Measurements from ENCODE around the gene POMT1.

Gene POMT1

DNA sequence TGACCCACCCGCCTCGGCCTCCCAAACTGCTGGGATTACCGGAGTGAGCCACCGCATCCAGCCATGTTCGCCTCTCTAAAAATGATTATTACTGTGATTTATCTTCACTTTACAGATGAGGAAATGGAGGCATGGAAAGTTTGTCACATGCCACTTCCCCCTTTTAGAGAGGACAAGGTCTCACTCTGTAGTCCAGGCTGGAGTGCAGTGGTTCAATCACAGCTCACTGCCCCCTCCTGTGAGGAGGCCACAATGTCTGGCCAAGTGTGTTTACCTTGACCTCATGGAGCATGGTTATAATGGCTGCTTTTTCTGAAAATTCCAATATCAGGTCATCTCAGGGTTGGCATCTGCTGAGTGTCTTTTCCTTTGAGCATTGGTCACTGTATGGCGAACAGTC is 49.3 kb downstream of the POMT1 start:
- Histone ChIP-seq H3K36me3 (ENCODE audit: control insufficient read depth in 4 of 4, insufficient read depth in 4 of 4, low read length in 3 of 4) (no peaks in the 10 kb centered on the region), H3K4me3 (ENCODE audit: control insufficient read depth in 1 of 7, extremely low read depth in 1 of 7, insufficient read depth in 4 of 7, low read depth in 2 of 7, low read length in 6 of 7) (no peak overlapping the region), H3K27ac (ENCODE audit: insufficient read depth in 1 of 2, low read depth in 1 of 2, low read length in 2 of 2, poor library complexity in 1 of 2, severe bottlenecking in 2 of 2) (no peak overlapping the region), H3K4me1 (ENCODE audit: control extremely low read depth in 1 of 4, control insufficient read depth in 4 of 4, insufficient read depth in 4 of 4, low read length in 3 of 4) (peaks cover 0 to 2% (median 0%) of the 10 kb centered on the region in 4 experiments), H3K27me3 (replicated peaks in 2 of 5; ENCODE audit: control insufficient read depth in 4 of 5, insufficient read depth in 5 of 5, low read length in 4 of 5) (peaks cover 5 to 59% (median 20%) of the 10 kb centered on the region in 5 experiments), H3K9me3 (ENCODE audit: control extremely low read depth in 1 of 5, control insufficient read depth in 4 of 5, insufficient read depth in 2 of 5, low read depth in 1 of 5, low read length in 4 of 5) (peaks cover 0 to 5% (median 3%) of the 10 kb centered on the region in 5 experiments)
- POLR2A ChIA-PET, result no interaction called here
- 100% methylated on average over 2 of the region's 6 CpGs for WGBS (ENCODE audit: insufficient coverage)
- CTCF ChIA-PET, result no interaction called here
- DNase-seq, result no peak

DNA sequence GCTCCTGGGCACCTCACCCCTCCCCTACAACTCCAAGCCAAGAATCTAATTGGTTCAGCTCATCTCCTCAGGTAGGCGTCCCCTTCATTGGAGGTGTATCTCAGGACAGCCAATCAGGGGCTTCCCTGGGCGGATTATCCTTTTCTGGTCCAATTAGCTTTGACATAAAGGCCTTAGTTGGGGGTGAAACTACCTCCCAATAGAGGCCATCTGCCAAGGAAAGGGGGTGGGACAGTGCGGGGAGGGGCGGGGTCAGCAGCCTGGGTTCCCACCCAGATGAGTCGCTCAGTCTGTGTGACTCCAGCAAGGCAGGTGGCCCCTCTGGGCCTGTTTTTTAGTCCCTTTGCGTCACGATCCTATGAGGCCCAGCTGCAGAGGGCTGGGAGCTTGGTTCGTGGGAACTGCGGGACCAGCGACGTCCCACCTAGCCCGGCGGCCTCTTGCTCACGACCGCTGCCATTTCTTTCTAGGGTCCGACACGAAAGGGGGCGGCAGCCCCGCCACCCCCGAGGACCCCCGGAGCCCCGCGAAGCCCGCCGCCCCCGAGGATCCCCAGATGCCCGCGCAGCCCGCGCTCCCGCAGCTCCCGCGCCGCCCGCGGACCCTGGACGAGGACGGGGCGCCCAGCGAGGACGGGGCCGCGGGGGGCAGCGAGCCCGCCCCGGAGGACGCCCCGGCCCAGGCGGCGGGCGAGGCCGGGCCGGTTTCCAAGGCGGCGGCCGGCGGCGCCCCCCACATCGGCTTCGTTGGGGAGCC is 51.5 kb downstream of the POMT1 start:
- peaks cover 5 to 41% (median 20%) of the 10 kb centered on the region in 5 experiments for H3K27me3 ChIP-seq (replicated peaks in 2 of 5; ENCODE audit: control insufficient read depth in 4 of 5, insufficient read depth in 5 of 5, low read length in 4 of 5)
- peaks cover 0 to 4% (median 1%) of the 10 kb centered on the region in 5 experiments for H3K9me3 ChIP-seq (ENCODE audit: control extremely low read depth in 1 of 5, control insufficient read depth in 4 of 5, insufficient read depth in 2 of 5, low read depth in 1 of 5, low read length in 4 of 5)
- ChIA-PET CTCF (interaction anchor here (1.2 kb wide), 1 partner anchor 31 kb away, joined by 5 read pairs; no protein-coding TSS in a partner anchor), POLR2A (no interaction called here)
- no peaks in the 10 kb centered on the region for H3K36me3 ChIP-seq (ENCODE audit: control insufficient read depth in 4 of 4, insufficient read depth in 4 of 4, low read length in 3 of 4)
- WGBS (ENCODE audit: insufficient coverage), result 40% methylated on average over 37 of the region's 60 CpGs
- no peak overlapping the region for H3K27ac ChIP-seq (ENCODE audit: insufficient read depth in 1 of 2, low read depth in 1 of 2, low read length in 2 of 2, poor library complexity in 1 of 2, severe bottlenecking in 2 of 2)
- H3K4me1 ChIP-seq (ENCODE audit: control extremely low read depth in 1 of 4, control insufficient read depth in 4 of 4, insufficient read depth in 4 of 4, low read length in 3 of 4), result peaks cover 0 to 2% (median 0%) of the 10 kb centered on the region in 4 experiments
- DNase-seq, result peak in 1 of 3 donors; percentile 10
- H3K4me3 ChIP-seq (ENCODE audit: control insufficient read depth in 1 of 7, extremely low read depth in 1 of 7, insufficient read depth in 4 of 7, low read depth in 2 of 7, low read length in 6 of 7), result no peak overlapping the region

DNA sequence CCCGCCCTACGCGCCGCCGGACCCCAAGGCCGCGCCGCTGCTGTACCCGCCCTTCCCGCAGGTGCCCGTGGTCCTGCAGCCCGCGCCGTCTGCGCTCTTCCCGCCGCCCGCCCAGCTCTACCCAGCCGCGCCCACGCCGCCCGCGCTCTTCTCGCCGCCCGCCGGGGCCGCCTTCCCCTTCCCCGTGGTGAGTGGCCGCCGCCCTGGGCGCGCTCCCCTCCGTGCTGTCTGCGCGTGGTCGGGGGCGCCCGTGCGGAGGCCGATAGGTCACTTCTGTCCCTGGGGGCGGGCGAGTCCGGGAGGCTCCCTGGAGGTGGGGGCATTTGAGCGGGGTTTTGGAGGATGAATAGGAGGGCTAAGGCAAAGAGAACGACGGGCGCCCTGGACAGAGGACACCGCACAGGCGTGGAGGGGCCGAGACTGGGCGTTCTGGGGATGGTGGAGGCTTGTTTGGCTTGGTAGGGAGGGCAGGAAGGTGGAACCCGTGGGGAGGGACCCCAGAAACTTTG is 52.2 kb downstream of the POMT1 start:
- ChIA-PET POLR2A (no interaction called here), CTCF (interaction anchor here (1.2 kb wide), 1 partner anchor 31 kb away, joined by 5 read pairs; no protein-coding TSS in a partner anchor)
- H3K27me3 ChIP-seq (replicated peaks in 2 of 5; ENCODE audit: control insufficient read depth in 4 of 5, insufficient read depth in 5 of 5, low read length in 4 of 5), result peaks cover 5 to 36% (median 20%) of the 10 kb centered on the region in 5 experiments
- no peak overlapping the region for H3K4me3 ChIP-seq (ENCODE audit: control insufficient read depth in 1 of 7, extremely low read depth in 1 of 7, insufficient read depth in 4 of 7, low read depth in 2 of 7, low read length in 6 of 7)
- peaks cover 0 to 2% (median 0%) of the 10 kb centered on the region in 4 experiments for H3K4me1 ChIP-seq (ENCODE audit: control extremely low read depth in 1 of 4, control insufficient read depth in 4 of 4, insufficient read depth in 4 of 4, low read length in 3 of 4)
- 14% methylated on average over 32 of the region's 54 CpGs for WGBS (ENCODE audit: insufficient coverage)
- no peaks in the 10 kb centered on the region for H3K36me3 ChIP-seq (ENCODE audit: control insufficient read depth in 4 of 4, insufficient read depth in 4 of 4, low read length in 3 of 4)
- H3K27ac ChIP-seq (ENCODE audit: insufficient read depth in 1 of 2, low read depth in 1 of 2, low read length in 2 of 2, poor library complexity in 1 of 2, severe bottlenecking in 2 of 2), result no peak overlapping the region
- peak in 2 of 3 donors; percentile 23 to 44 for DNase-seq
- peaks cover 0 to 4% (median 0%) of the 10 kb centered on the region in 5 experiments for H3K9me3 ChIP-seq (ENCODE audit: control extremely low read depth in 1 of 5, control insufficient read depth in 4 of 5, insufficient read depth in 2 of 5, low read depth in 1 of 5, low read length in 4 of 5)

DNA sequence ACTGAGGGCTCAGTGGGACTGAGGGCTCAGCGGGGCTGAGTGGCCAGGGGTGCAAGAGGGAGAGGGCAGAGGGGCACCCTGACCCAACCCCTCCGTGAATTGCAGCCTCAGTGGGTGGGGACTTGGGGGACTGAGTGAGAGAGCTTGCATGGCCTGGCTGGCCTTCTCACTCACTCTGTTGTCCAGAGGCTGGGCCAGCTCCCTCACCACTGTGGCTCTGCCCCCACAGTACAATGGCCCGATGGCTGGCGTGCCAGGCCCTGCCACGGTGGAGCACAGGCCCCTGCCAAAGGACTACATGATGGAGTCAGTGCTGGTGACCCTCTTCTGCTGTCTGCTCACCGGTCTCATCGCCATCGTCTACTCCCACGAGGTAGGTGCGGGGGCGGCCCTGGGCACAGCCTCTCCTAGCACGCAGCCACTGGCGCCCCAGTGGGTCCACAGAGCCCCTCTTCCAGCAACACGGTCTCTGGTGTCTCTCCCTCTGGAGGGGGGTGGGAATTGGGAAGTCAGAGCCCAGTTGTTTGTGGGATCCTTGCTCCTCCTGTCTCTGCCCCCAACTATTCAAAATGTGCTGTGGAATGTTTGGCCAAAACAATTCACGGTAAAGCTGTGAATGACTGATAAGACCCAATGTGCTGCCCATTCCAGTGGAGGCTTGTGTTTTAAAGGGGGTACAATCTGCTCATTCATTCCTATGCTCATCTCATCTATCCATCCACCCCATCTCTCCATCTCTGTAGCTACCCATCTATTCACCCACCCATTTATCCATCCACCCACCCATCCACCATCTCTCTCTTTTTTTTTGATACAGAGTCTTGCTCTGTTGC is 53.3 kb downstream of the POMT1 start:
- peaks cover 0 to 2% (median 0%) of the 10 kb centered on the region in 4 experiments for H3K4me1 ChIP-seq (ENCODE audit: control extremely low read depth in 1 of 4, control insufficient read depth in 4 of 4, insufficient read depth in 4 of 4, low read length in 3 of 4)
- no peak for DNase-seq
- ChIA-PET CTCF (interaction anchor here (0.7 kb wide), 1 partner anchor 30 kb away, joined by 3 read pairs; no protein-coding TSS in a partner anchor), POLR2A (no interaction called here)
- 95% methylated on average over 10 of the region's 15 CpGs for WGBS (ENCODE audit: insufficient coverage)
- peaks cover 5 to 36% (median 20%) of the 10 kb centered on the region in 5 experiments for H3K27me3 ChIP-seq (replicated peaks in 2 of 5; ENCODE audit: control insufficient read depth in 4 of 5, insufficient read depth in 5 of 5, low read length in 4 of 5)
- H3K36me3 ChIP-seq (ENCODE audit: control insufficient read depth in 4 of 4, insufficient read depth in 4 of 4, low read length in 3 of 4), result no peaks in the 10 kb centered on the region
- H3K4me3 ChIP-seq (ENCODE audit: control insufficient read depth in 1 of 7, extremely low read depth in 1 of 7, insufficient read depth in 4 of 7, low read depth in 2 of 7, low read length in 6 of 7), result no peak overlapping the region
- H3K27ac ChIP-seq (ENCODE audit: insufficient read depth in 1 of 2, low read depth in 1 of 2, low read length in 2 of 2, poor library complexity in 1 of 2, severe bottlenecking in 2 of 2), result no peak overlapping the region
- H3K9me3 ChIP-seq (ENCODE audit: control extremely low read depth in 1 of 5, control insufficient read depth in 4 of 5, insufficient read depth in 2 of 5, low read depth in 1 of 5, low read length in 4 of 5), result peaks cover 0 to 4% (median 0%) of the 10 kb centered on the region in 5 experiments

DNA sequence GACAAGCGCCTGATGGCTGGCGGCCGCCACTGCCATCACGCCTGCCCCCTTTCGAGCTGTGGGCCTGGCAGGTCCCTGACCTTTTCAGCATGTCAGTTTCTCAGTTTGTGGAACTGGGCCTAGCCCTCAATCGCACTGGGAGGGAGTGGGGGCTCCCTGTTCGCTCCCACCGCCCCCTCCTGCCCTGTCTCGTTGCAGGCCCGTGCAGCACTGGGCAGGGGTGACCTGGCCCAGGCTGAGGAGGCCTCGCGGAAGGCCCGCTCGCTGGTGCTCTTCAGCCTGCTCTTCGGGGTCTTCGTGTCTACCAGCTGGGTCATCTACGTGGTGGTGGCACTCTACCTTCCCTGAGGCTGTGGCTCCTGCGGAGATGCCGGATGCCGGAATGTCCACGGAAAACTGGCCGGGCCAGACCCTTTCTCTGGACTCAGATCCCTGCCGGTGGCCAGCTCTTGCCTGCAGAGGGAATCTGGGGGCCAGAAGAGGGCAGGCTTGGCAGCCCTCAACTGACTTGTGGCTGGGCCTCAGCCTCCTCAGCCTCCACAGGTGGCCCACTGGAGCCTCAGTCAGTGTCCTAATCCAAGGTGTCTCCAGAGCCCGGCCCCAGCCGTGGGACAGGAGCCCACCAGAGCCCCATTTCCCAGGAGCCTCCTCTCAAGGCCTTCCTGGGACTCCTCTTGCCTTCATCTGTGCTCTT is 55.3 kb downstream of the POMT1 start:
- Histone ChIP-seq H3K36me3 (ENCODE audit: control insufficient read depth in 4 of 4, insufficient read depth in 4 of 4, low read length in 3 of 4) (no peaks in the 10 kb centered on the region), H3K9me3 (ENCODE audit: control extremely low read depth in 1 of 5, control insufficient read depth in 4 of 5, insufficient read depth in 2 of 5, low read depth in 1 of 5, low read length in 4 of 5) (peaks cover 0 to 9% (median 3%) of the 10 kb centered on the region in 5 experiments), H3K4me1 (ENCODE audit: control extremely low read depth in 1 of 4, control insufficient read depth in 4 of 4, insufficient read depth in 4 of 4, low read length in 3 of 4) (peaks cover 0 to 2% (median 0%) of the 10 kb centered on the region in 4 experiments), H3K27ac (ENCODE audit: insufficient read depth in 1 of 2, low read depth in 1 of 2, low read length in 2 of 2, poor library complexity in 1 of 2, severe bottlenecking in 2 of 2) (no peak overlapping the region), H3K4me3 (ENCODE audit: control insufficient read depth in 1 of 7, extremely low read depth in 1 of 7, insufficient read depth in 4 of 7, low read depth in 2 of 7, low read length in 6 of 7) (no peak overlapping the region), H3K27me3 (replicated peaks in 2 of 5; ENCODE audit: control insufficient read depth in 4 of 5, insufficient read depth in 5 of 5, low read length in 4 of 5) (peaks cover 5 to 35% (median 20%) of the 10 kb centered on the region in 5 experiments)
- no peak for DNase-seq
- CTCF ChIA-PET, result interaction anchor here (0.8 kb wide), 1 partner anchor 11 kb away, joined by 3 read pairs; no protein-coding TSS in a partner anchor
- POLR2A ChIA-PET, result no interaction called here
- WGBS (ENCODE audit: insufficient coverage), result 98% methylated on average over 25 of the region's 25 CpGs

DNA sequence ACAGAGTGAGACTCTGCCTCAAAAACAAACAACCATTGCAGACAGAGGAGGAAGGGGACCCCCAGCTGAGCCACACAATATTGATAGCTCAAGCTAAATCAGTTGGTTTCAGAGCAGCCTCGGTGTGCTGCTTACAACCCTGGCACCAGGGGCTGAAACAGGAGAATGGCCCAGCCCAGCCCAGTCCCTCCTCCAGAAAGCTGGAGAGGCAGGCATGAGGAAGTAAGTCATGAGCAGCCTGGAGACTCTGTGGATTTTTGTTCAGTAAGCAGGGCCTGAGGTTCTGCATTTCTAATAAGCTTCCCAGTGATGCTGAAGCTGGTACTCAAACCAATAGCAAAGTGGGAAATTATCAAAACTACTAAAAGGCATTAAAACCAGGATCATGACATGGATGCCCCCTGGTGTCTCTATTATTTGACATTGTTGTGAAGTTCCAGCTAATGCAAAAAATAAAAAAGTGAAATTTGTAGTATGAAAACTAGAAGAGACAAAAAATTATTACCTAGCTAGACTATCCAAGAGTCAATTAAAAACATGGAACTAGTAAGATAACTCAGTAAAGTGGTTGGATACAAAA is 56.8 kb downstream of the POMT1 start:
- 90% methylated on average over 1 of the region's 1 CpG for WGBS (ENCODE audit: insufficient coverage)
- no peak overlapping the region for H3K27ac ChIP-seq (ENCODE audit: insufficient read depth in 1 of 2, low read depth in 1 of 2, low read length in 2 of 2, poor library complexity in 1 of 2, severe bottlenecking in 2 of 2)
- DNase-seq, result no peak
- H3K9me3 ChIP-seq (ENCODE audit: control extremely low read depth in 1 of 5, control insufficient read depth in 4 of 5, insufficient read depth in 2 of 5, low read depth in 1 of 5, low read length in 4 of 5), result peaks cover 0 to 5% (median 3%) of the 10 kb centered on the region in 5 experiments
- no peaks in the 10 kb centered on the region for H3K36me3 ChIP-seq (ENCODE audit: control insufficient read depth in 4 of 4, insufficient read depth in 4 of 4, low read length in 3 of 4)
- POLR2A ChIA-PET, result interaction anchor here (0.5 to 0.6 kb wide), 2 partner anchors 50 to 194 kb away, joined by 3 to 5 read pairs; no protein-coding TSS in a partner anchor
- CTCF ChIA-PET, result interaction anchor here (0.6 to 1.4 kb wide), 3 partner anchors 13 to 25 kb away, joined by 3 read pairs; partner anchors contain the start of gene PRRT1B
- peaks cover 0 to 20% (median 11%) of the 10 kb centered on the region in 5 experiments for H3K27me3 ChIP-seq (replicated peaks in 2 of 5; ENCODE audit: control insufficient read depth in 4 of 5, insufficient read depth in 5 of 5, low read length in 4 of 5)
- H3K4me1 ChIP-seq (ENCODE audit: control extremely low read depth in 1 of 4, control insufficient read depth in 4 of 4, insufficient read depth in 4 of 4, low read length in 3 of 4), result peaks cover 0 to 2% (median 0%) of the 10 kb centered on the region in 4 experiments
- no peak overlapping the region for H3K4me3 ChIP-seq (ENCODE audit: control insufficient read depth in 1 of 7, extremely low read depth in 1 of 7, insufficient read depth in 4 of 7, low read depth in 2 of 7, low read length in 6 of 7)
